Fibroblast of lung (primary cell): ENCODE data around the gene TSR2.

Experiments
- CTCF ChIP-seq, 2 donors: IDR thresholded peaks in 1 of 2; conservative IDR thresholded peaks in 1 of 2; 1 replicate in 1 of 2; 2 replicates in 1 of 2; pipeline ENCODE4 v1.5.1; 2011 to 2012; ENCODE audit warnings: low read length in 2 of 2, control low read depth in 1 of 2, inconsistent platforms in 1 of 2, low read depth in 1 of 2, mild to moderate bottlenecking in 1 of 2
- EZH2 ChIP-seq: IDR thresholded peaks from 2 replicates; pipeline ENCODE4 v1.5.1; 2012; ENCODE audit warnings: low read length, control low read depth, mild to moderate bottlenecking; ENCODE audit errors: missing control alignments

GRCh38 chrX:54411732-54412131 is 28.5 kb upstream of the TSR2 start:
- TF ChIP-seq CTCF (conservative IDR thresholded peaks at IDR 0.05 in 1 of 2, IDR thresholded peaks at IDR 0.05 in 1 of 2; ENCODE audit: low read depth in 1 of 2, low read length in 2 of 2), result no peak
- TF ChIP-seq EZH2, result no peak
